Adrenal gland (tissue), 5 donors: ENCODE measurements around the gene NNAT.
"Not testable (repeated sequence)": the region's sequence is repeated elsewhere in the genome, so short reads cannot be mapped to it uniquely, and the experiment has no call there.

ENCODE experiments used
- CTCF ChIP-seq, 6 experiments: fragments of 450-650 bp in 4 of 6; fragments of 200-600 bp in 2 of 6; sonication (generic) in 1 of 6; IDR thresholded peaks; 1 replicate in 5 of 6; 2 replicates in 1 of 6; pipeline versions ENCODE4 v1.5.1 to v1.8.0; 2016 to 2021; ENCODE audit warnings: antibody characterized with exemption in 6 of 6, mild to moderate bottlenecking in 2 of 6, moderate library complexity in 1 of 6
- POLR2A ChIP-seq, 2 donors: fragments of 450-650 bp; IDR thresholded peaks; one replicate each; pipeline ENCODE4 v1.6.1; 2017; ENCODE audit warnings: antibody characterized with exemption in 2 of 2, mild to moderate bottlenecking in 2 of 2, moderate library complexity in 1 of 2
- donor health status: DM: no; HTN: no; CAD: no.

GRCh38 chr20:37540838-37541237, 19.8 kb downstream of the NNAT start:
- TF ChIP-seq CTCF, POLR2A (IDR thresholded peaks at IDR 0.05): not testable (repeated sequence)
